Right forelimb (tissue), 1 donor: ENCODE data around the gene KHNYN.
A peak's percentile ranks its signal among the peaks of the same experiment; 100 is the strongest.

Experiments used
- DNase-seq: peaks from one replicate; pipeline ENCODE4 v3.0.0-alpha.2; 2018

Gene KHNYN

DNA sequence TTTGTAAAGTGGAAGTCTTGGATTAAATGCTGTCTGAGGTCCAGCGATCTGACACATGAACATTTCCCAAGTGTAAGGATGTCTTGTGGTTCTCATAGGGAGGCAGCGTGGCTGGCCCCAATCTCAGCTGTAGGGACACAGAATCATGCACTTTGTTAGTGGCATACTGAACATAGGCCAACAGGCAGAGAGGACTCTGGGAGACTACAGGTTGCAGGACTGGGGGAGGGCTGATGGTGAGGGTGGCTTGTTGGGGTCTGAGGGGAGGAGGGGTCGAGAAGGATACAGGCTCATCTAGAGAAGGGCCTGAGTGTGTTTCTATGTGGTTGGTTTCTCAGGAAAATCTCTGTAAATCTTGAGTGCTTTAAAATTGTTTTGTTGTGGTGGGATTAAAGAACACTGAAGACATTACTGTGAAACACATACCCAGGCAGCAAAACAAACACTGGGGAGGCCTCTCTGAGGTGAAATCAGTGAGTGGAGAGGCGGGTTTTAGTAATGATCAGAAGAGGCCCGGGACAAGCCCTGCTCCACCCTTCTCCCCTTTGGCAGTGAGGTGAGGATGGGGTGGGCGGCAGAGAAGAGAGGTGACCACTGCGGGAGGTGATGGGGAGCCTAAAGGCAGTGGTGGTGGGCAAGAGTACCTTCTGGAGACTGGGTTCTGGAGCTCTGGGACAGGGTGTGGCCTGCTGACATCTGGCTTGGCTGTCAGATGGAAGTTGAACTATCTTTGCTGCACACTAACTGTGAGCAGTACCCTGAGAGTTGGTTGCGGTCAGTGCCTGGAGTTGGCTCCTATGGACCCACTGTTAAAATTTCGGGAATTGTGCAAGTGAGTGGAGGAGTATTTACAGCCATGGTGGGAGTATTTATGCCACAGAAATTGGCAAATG lies 27.7 kb upstream of the KHNYN start:
- DNase-seq, result no peak

DNA sequence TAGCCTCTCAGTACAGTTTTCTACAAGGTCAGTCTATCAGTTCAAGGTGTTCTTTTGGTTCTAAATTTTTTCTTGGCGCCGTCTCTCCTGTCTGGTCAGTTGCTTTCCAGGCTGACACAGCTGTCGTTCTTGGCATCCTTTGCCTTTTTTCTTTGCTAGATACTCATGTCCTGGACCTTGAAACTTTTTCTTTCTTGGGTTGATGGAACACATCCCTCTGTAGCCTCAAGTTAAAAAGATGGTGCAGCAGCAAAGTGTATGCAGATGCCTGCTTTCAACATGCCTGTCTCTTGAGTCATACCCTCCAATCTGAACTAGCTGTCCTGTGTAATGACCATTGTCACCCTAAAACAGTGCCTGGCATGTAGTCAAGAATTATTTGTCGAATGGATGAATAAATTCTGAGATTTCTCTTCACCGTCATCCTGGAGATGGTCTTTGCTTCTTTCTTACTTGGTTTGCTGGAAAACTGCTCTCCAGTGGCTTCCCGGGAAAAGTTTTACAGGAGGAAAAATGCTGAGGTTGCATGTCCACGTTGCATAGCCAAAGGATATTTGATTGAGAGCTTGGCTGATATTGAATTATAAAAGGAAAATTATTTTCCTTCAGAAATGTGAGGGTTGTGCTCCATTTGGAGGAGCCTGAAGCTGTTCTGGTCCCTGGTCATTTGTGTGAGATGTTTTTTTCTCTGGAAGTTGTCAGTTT lies 26.3 kb upstream of the KHNYN start:
- no peak for DNase-seq

DNA sequence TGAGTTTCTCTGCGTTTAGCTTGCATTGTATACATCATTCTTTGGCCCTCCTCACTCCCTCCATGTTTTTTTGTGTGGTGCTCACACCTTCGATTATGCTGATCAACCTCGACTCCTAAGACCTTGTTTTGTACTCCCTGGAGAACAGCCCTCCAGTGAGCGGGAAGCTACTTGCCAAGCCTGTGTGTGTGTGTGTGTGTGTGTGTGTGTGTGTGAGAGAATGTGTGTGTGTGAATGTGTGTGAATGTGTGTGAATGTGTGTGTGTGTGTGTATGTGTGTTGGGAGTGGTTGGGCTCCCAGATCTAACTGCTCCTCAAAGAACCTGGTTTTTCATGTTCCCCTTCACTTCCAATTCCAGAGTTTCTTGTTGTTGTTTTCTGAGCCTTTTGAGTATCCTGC lies 24.9 kb upstream of the KHNYN start:
- no peak for DNase-seq

DNA sequence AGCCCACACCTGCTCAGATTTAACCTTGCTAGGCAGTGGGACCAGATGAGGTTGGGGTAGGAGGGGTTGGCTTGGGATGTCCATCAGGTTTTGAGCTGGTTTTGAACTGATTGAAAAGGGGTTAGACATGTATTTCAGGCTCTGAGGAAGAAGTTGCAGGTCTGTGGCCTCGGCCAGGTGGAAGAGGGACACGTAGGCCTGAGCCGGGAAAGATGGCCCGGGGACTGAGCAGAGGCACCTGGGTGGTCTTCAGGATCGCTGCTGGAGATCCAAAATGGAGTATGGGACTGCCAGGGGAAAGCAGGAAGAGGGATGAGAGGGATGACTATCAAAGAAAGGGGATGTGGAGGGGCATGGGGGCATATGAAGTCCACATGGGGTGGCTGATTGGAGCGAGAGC lies 23.3 kb upstream of the KHNYN start:
- no peak for DNase-seq

DNA sequence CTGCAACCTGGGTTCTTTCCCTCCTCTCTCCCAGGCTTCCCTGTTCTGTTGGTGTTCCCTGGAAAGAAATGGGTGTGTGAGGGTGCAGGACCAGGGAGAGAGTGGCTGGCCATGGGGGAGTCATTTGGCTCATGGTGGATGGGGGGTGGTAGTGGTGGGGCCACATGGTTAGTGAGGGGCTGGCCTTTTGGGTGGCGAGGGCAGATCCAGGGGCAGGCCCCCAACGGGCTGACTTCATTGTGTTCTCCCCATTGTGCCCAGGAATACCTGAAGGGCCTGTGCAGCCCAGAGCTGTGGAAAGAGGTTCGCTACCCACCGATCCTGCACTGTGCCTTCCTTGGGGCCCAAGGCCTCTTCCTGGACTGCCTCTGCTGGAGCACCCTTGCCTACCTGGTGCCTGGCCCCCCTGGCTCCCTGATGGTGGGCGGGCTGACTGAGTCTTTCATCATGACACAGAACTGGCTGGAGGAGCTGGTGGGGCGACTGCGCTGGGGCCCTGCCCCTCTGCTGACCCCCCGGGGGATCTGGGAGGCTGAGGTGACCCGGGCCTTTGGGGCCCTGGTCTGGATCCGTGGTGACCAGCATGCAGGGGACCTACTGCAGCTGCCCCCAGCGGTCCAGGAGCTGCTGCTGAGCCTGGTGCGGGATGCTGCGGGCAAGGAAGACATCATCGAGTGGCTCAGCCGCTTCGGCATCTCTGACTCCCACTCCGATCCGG lies 22.0 kb upstream of the KHNYN start:
- no peak for DNase-seq

DNA sequence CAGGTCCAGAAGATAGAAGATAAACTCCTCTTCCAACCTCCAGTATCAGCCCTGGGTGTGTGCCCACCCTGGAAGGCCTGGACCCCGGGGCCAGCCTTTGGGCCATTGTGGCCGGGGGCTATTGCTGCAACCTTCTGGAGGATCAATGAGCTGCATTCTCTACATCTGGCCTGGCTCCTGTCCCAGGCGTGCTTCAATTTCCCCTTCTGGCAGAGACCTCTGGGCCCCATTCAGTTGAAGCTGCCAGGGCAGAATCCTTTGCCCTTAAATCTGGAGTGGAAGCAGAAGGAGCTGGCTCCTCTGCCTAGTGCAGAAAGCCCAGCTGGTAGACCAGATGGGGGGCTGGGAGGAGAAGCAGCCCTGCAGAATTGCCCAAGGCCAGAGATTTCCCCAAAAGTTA lies 21.0 kb upstream of the KHNYN start:
- no peak for DNase-seq

DNA sequence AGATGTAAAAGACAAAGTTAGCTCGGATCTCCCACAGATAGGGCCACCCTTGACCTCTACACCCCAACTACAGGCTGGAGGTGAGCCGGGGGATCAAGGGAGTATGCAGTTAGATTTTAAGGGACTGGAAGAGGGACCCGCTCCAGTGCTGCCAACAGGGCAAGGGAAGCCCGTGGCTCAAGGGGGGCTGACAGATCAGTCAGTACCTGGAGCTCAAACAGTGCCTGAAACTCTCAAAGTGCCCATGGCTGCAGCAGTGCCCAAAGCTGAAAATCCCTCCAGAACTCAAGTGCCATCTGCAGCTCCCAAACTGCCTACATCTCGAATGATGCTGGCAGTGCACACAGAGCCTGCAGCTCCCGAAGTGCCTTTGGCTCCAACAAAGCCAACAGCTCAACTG lies 20.6 kb upstream of the KHNYN start:
- no peak for DNase-seq

DNA sequence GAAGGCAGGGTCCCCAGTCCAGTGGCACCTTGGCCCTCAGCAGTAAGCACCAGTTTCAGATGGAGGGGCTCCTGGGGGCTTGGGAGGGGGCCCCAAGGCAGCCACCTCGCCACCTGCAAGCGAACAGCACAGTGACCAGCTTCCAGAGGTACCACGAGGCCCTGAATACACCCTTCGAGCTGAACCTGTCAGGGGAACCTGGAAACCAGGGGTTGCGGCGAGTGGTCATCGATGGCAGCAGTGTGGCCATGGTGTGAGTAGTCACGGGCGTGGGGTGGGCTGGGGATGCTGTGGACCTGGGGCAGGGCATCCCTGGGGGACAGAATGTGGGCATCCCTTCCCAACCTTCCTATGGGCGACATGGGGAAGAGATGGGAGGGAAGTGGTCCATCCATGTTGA lies 19.8 kb upstream of the KHNYN start:
- no peak for DNase-seq

DNA sequence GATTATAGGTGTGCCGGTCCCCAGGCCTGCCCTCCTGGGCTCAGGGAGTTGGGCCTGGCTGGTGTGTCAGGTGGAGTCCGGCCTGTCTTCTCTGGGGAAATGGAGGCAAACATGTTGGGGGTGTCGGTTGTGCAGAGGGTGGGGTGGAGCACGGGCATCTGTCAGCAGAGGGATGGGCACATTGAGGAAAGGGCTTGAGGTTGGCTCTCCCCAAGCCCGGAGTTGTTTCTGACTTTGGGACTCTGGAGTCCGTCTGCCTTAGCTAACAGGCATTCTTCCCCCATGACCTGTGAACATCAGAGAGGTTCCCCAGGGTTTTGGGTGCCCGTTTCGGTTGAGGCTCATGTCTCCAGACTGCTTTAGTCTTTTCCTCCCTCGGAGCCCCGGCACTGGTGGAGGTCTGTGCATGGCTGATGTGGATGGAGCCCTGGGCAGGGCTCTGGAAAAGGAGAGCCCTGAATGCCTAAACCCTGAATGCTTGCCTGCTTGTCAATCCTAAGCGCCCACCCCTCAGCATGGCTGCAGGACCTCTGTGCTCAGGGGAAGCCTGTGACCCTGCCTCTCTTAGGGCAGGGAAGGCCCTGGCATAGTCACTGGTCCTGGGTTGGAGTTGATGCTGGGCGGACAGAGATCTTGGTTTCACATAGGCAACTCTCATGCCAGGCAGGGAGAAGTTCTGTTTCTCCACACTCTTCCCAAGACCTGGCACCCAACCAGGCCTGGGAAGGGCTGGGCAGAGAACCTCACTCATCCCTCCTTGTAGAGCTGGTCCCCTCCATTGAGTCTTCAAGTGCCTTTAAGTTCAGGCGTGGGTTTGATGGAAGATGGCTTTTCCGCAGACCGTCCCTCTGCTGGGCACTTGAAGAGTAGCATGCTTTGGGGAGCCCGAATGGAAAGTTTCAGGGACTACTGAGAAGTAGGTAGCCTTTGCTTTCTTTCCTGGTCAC lies 18.0 kb upstream of the KHNYN start:
- no peak for DNase-seq

DNA sequence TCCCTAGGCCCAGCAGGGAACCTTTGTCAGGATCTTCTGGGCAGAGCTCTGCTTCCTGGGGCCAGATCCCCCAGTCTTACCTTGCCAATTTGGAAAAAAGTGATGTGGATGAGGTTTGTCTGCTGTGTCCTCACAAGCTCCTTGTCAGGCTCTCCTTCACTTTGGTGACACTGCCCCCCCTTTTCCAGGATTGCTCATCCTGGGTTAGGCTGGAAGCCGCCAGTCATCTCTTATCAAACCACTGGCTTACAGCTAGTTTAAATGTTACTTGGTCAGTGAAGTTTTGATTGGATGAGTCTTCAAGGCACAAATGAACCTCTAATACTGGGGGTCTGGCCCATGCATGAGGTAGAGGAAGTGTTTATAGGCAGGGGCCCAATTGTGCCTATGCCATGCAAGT lies 15.7 kb upstream of the KHNYN start:
- DNase-seq, result no peak

DNA sequence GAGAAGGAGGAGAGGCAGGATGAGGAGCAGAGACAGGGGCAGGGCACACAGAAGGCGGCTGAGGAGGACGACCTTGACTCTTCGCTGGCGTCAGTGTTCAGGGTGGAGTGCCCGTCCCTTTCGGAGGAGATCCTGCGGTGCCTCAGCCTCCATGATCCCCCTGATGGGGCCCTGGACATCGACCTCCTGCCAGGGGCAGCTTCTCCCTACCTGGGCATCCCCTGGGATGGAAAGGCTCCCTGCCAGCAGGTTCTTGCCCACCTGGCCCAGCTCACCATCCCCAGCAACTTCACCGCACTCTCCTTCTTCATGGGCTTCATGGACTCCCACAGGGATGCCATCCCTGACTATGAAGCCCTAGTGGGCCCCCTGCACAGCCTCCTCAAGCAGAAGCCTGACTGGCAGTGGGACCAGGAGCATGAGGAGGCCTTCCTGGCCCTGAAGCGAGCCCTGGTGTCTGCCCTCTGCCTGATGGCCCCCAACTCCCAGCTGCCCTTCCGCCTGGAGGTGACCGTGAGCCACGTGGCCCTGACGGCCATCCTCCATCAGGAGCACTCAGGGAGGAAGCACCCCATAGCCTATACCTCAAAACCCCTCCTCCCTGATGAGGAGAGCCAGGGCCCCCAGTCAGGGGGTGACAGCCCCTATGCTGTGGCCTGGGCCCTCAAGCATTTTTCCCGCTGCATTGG lies 14.9 kb upstream of the KHNYN start:
- no peak for DNase-seq

DNA sequence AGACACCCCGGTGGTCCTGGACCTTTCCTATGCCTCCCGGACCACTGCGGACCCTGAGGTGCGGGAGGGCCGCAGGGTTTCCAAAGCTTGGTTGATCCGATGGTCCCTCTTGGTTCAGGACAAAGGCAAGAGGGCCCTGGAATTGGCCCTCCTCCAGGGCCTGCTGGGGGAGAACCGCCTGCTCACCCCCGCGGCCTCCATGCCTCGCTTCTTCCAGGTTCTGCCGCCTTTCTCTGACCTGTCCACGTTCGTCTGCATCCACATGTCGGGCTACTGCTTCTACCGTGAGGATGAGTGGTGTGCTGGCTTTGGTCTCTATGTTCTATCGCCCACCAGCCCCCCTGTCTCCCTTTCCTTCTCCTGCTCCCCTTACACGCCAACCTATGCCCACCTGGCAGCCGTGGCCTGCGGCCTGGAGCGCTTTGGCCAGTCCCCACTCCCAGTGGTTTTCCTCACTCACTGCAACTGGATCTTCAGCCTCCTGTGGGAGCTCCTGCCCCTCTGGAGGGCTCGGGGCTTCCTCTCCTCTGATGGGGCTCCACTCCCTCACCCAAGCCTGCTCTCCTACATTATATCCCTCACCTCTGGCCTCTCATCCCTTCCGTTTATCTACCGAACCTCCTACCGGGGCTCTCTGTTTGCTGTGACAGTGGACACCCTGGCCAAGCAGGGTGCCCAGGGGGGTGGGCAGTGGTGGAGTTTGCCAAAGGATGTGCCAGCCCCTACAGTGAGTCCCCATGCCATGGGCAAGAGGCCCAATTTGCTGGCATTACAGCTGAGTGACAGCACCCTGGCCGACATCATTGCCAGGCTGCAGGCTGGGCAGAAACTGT lies 14.1 kb upstream of the KHNYN start:
- DNase-seq, result no peak

DNA sequence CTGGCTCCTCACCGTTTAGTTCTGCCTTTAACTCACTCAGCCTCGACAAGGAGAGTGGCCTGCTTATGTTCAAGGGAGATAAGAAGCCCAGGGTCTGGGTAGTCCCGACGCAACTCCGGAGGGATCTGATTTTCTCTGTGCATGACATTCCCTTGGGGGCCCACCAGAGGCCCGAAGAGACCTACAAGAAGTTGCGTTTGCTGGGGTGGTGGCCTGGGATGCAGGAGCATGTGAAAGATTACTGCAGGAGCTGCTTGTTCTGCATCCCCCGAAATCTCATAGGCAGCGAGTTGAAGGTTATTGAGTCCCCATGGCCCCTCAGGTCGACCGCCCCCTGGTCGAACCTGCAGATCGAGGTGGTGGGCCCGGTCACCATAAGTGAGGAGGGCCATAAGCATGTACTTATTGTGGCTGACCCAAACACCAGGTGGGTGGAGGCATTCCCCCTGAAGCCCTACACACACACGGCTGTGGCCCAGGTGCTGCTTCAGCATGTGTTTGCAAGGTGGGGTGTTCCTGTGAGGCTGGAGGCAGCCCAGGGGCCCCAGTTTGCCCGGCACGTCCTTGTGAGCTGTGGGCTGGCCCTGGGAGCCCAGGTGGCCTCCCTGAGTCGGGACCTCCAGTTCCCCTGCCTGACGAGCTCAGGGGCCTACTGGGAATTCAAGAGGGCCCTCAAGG lies 13.4 kb upstream of the KHNYN start:
- DNase-seq, result no peak

DNA sequence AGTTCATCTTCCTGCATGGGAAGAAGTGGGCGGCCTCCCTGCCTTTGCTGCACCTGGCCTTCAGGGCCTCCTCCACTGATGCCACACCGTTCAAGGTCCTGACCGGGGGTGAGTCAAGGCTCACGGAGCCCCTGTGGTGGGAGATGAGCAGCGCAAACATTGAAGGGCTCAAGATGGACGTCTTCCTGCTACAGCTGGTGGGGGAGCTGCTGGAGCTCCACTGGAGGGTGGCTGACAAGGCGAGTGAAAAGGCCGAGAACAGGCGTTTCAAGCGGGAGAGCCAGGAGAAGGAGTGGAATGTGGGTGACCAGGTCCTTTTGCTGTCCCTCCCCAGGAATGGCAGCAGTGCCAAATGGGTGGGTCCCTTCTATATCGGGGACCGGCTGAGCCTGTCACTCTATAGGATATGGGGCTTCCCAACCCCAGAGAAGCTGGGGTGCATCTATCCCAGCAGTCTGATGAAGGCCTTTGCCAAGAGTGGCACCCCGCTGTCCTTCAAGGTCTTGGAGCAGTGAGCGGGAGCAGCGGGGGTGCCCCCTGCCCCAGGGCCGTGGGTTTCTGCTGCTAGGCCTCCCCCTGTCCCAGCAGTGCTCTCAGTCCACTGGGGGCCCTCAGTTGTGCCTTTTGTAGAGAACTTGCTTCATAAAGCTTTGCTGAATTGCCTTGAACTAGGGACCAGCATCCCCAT lies 12.7 kb upstream of the KHNYN start:
- DNase-seq, result peak; percentile 43

DNA sequence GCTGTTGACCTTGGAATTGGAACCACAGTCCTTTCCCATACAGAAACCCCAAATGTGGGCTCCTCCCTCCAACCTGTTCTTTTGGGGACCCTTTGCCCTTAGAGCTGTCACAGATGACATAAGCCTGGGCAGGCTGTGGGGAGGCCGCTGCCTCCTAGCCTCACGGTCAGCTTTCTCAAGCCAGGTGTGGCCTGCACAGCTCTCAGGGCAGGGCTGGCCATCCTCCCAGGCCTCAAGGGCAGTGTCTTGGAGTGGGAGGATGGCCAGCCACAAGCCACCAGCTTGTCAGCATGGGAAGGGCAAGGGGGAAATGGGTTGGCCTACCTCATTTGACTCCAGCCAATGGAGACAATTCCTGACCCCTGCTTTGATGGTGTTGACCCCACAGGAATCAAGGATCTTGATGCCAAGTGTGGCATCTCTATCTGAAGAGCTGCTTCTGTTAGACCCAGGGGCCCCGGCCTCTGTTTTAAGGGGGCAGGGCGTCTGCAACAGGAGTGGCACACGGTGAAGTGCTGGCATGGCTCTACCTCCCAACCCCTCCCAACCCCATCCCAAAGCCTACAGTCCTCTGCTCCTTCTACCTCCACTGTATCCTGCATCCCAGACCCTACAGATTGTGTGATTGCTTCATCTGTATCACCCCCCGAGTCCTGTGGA lies 11.8 kb upstream of the KHNYN start:
- DNase-seq, result peak; percentile 27

DNA sequence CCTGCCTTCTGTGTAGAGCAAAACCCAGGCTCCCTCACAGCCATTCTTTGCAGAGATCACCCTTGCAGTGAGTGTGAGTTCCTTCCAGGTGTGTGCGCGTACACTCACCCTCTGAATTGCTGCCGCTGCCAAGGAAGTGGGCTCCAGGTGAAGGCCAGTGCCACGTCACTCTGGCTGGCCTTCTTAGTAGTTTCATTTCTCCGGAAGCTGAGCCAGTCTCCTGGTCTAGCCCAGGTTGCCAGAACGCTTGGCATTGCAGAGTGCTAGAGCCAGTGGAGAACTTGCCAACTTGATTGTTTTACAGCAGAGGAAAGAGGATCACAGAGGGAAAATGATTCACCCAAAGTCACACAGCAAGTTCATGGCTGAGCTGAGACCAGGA lies 11.3 kb upstream of the KHNYN start:
- no peak for DNase-seq

DNA sequence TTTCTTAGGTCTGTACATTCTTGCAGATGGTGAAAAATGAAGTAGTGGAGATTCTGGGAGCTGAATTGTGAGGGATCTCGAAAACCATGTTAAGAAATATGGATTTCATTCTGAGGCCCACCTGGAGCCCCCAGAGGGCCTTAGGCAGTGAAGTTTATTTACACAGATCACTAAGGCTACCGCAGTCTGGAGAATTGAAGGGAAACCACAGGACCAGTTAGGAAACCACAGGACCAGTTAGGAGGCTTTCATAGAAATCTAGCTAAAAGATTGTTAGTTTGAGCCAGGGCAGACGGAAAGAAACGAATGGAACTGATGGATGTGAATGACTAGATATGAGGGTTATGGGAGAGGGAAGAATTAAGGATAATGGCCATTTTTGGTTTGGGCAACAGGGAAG lies 7.5 kb upstream of the KHNYN start:
- no peak for DNase-seq

DNA sequence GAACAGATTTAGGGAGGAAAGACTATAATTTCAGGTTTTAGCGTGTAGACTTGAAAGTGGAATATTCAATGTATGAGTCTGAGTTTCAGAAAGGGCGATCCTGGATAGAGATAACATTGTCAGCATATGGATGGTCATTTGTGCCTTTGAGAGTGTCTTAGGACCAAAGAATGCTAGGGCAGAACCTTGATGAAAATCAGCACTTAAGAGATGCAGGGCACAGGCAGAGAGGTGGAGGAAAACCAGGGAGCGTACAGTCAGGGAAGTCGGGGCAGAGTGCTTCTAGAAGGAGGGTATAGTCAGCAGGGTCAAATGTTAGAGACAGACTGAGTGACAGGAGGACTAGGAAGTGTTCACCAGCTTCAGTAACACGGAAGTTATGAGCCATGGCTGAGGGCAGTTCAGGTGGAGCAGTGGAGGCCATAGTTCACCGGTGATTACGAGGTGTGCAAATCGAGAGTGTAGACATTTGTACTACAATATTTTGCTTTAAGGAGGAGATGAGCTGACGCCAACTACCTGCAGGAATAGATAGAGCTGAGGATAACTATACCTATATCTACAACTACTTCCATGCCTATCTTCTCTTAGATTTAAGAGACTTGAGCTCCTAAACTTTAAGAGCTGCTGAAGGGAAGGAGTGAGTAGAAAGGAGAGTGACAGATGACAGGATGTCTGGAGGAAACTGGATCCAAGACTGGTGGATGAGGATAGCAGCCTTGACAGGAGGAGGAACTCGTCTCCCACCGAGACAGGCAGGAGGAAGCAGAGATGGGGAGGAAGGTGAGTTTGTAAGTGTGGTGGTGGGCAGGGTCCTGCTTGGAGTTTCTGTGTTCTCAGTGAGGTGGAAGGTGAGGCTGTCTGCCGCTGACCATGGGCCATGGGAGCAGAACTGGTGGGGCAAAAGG lies 6.8 kb upstream of the KHNYN start:
- no peak for DNase-seq
